ENCODE results near the gene DIAPH2. TPM values are rescaled to one million over a fixed set of nuclear protein-coding genes. Genes with fewer than 3 reads are reported as not detected.

The DIAPH2 gene
- total and polyA plus RNA-seq, 2 of the 13 experiments (the other 11 are each of a cell fraction or from before 2014, with no cell fraction given) = 2.1 to 8.5 TPM

DNA sequence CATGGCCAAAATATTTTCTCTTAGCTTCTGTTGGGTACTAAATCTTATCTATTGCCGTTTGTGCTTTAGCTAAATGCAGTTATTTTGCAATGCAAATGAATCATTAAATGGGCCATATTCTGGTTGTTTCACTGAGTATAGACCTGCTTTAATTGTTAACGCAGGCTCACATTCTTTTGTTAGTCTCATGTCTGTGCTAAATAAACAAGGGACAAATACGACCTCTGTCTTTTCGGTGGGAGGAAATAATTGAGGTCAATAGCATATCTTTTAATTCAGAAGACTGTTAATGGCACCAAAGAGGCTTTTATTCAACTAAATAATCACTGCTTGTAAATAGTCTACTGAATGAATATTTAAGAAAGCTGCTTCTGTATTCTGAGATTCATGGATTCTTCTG is 76.9 kb downstream of the DIAPH2 start (continued):
- TF ChIP-seq ZNF34 (CRISPR knock-in tag; IDR thresholded peaks at IDR 0.05; ENCODE audit: borderline replicate concordance) = no peak
- TF ChIP-seq TSC22D2 (CRISPR knock-in tag; IDR thresholded peaks at IDR 0.05; ENCODE audit: borderline replicate concordance) = no peak
- TF ChIP-seq ADNP (CRISPR knock-in tag; IDR thresholded peaks at IDR 0.05) = no peak
- no peak for TF ChIP-seq TEAD2 (CRISPR knock-in tag; IDR thresholded peaks at IDR 0.05)
- no peak for TF ChIP-seq SMAD9 (CRISPR knock-in tag; IDR thresholded peaks at IDR 0.05)
- no peak for TF ChIP-seq MED8 (CRISPR knock-in tag; IDR thresholded peaks at IDR 0.05; ENCODE audit: insufficient replicate concordance)
- TF ChIP-seq, protein P1, sequence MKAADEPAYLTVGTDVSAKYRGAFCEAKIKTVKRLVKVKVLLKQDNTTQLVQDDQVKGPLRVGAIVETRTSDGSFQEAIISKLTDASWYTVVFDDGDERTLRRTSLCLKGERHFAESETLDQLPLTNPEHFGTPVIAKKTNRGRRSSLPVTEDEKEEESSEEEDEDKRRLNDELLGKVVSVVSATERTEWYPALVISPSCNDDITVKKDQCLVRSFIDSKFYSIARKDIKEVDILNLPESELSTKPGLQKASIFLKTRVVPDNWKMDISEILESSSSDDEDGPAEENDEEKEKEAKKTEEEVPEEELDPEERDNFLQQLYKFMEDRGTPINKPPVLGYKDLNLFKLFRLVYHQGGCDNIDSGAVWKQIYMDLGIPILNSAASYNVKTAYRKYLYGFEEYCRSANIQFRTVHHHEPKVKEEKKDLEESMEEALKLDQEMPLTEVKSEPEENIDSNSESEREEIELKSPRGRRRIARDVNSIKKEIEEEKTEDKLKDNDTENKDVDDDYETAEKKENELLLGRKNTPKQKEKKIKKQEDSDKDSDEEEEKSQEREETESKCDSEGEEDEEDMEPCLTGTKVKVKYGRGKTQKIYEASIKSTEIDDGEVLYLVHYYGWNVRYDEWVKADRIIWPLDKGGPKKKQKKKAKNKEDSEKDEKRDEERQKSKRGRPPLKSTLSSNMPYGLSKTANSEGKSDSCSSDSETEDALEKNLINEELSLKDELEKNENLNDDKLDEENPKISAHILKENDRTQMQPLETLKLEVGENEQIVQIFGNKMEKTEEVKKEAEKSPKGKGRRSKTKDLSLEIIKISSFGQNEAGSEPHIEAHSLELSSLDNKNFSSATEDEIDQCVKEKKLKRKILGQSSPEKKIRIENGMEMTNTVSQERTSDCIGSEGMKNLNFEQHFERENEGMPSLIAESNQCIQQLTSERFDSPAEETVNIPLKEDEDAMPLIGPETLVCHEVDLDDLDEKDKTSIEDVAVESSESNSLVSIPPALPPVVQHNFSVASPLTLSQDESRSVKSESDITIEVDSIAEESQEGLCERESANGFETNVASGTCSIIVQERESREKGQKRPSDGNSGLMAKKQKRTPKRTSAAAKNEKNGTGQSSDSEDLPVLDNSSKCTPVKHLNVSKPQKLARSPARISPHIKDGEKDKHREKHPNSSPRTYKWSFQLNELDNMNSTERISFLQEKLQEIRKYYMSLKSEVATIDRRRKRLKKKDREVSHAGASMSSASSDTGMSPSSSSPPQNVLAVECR (CRISPR knock-in tag; IDR thresholded peaks at IDR 0.05; ENCODE audit: borderline replicate concordance) = no peak
- no peak for TF ChIP-seq MEIS1 (CRISPR knock-in tag; IDR thresholded peaks at IDR 0.05; ENCODE audit: borderline replicate concordance)
- TF ChIP-seq ZNF256 (CRISPR knock-in tag; conservative IDR thresholded peaks at IDR 0.05) = no peak
- no peak for TF ChIP-seq ZNF431 (CRISPR knock-in tag; IDR thresholded peaks at IDR 0.05; ENCODE audit: borderline replicate concordance, low read depth)

DNA sequence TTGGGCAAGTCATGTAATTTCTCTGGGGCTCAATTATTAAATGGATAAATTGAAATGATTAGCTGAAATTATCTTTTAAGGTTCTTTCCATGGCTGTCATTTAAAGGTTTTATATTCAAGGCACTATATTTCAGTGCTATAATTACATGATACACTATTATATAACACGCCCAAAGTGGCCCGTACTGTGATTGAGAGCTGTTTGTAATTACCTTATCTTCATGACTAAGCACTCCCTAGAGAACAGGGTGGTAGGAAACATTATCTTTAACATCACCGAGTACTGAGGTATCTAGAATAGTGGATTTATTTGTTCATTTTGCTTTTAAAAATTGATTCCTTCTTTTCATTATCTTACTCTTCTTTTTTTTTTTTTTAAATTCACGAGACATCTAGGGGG is 79.0 kb downstream of the DIAPH2 start:
- Histone ChIP-seq H2AFZ (ENCODE audit: low read length) (no peak overlapping the region), H3K9ac (ENCODE audit: insufficient read depth, low read depth, low read length) (no peak overlapping the region), H3K27me3 (ENCODE audit: control insufficient read depth in 1 of 2, insufficient read depth in 2 of 2, low read length in 2 of 2) (no peaks in the 10 kb centered on the region), H3K4me3 (replicated peaks in 1 of 3; ENCODE audit: insufficient read depth in 1 of 3, low read depth in 2 of 3, low read length in 3 of 3) (no peak overlapping the region), H4K20me1 (ENCODE audit: insufficient read depth, low read length) (no peaks in the 10 kb centered on the region), H3K36me3 (replicated peaks in 1 of 2; ENCODE audit: control insufficient read depth in 1 of 2, insufficient read depth in 2 of 2, low read length in 2 of 2) (no peaks in the 10 kb centered on the region), H3K4me1 (ENCODE audit: insufficient read depth, low read length) (no peaks in the 10 kb centered on the region), H3K9me3 (ENCODE audit: low read length) (no peaks in the 10 kb centered on the region), H3K79me2 (ENCODE audit: insufficient read depth, low read length) (no peaks in the 10 kb centered on the region), H3K27ac (ENCODE audit: extremely low read length, insufficient read depth, low read length) (no peak overlapping the region), H3K4me2 (ENCODE audit: low read depth, low read length) (no peak overlapping the region)
- ChIA-PET POLR2A (no interaction called here), CTCF (ENCODE audit: low intra/inter-chr PET ratio, low total read pairs) (no interaction called here)
- ATAC-seq (no peak), DNase-seq (ENCODE audit: low spot score) (no peak), FAIRE-seq (no peak)
- WGBS (ENCODE audit: low lambda C conversion rate) = 99% methylated on average over 4 of the region's 4 CpGs
- intact Hi-C loops (cut with micrococcal nuclease; ENCODE audit: unreplicated experiment) = no loop called here
- no TSS peak for BruUV-seq (replicated peaks)
- in situ Hi-C loops (cut with HindIII; ENCODE audit: extremely low pct_ligation_motif_present, low pct_unique_long_range_greater_than_20kb) = no loop called here
- TF ChIP-seq TGIF2 (CRISPR knock-in tag; IDR thresholded peaks at IDR 0.05) (no peak), MED1 (CRISPR knock-in tag; IDR thresholded peaks at IDR 0.05) (no peak), THYN1 (CRISPR knock-in tag; IDR thresholded peaks at IDR 0.05; ENCODE audit: borderline replicate concordance, low read depth) (no peak), KLF15 (CRISPR knock-in tag; IDR thresholded peaks at IDR 0.05; ENCODE audit: borderline replicate concordance) (no peak), ZNF773 (CRISPR knock-in tag; IDR thresholded peaks at IDR 0.05; ENCODE audit: borderline replicate concordance) (no peak)
- TF ChIP-seq, protein P2, sequence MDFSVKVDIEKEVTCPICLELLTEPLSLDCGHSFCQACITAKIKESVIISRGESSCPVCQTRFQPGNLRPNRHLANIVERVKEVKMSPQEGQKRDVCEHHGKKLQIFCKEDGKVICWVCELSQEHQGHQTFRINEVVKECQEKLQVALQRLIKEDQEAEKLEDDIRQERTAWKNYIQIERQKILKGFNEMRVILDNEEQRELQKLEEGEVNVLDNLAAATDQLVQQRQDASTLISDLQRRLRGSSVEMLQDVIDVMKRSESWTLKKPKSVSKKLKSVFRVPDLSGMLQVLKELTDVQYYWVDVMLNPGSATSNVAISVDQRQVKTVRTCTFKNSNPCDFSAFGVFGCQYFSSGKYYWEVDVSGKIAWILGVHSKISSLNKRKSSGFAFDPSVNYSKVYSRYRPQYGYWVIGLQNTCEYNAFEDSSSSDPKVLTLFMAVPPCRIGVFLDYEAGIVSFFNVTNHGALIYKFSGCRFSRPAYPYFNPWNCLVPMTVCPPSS (IDR thresholded peaks at IDR 0.05) = no peak
- TF ChIP-seq, protein P3, sequence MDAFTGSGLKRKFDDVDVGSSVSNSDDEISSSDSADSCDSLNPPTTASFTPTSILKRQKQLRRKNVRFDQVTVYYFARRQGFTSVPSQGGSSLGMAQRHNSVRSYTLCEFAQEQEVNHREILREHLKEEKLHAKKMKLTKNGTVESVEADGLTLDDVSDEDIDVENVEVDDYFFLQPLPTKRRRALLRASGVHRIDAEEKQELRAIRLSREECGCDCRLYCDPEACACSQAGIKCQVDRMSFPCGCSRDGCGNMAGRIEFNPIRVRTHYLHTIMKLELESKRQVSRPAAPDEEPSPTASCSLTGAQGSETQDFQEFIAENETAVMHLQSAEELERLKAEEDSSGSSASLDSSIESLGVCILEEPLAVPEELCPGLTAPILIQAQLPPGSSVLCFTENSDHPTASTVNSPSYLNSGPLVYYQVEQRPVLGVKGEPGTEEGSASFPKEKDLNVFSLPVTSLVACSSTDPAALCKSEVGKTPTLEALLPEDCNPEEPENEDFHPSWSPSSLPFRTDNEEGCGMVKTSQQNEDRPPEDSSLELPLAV (CRISPR knock-in tag; conservative IDR thresholded peaks at IDR 0.05; ENCODE audit: low read depth) = no peak
- TF ChIP-seq, protein P4, sequence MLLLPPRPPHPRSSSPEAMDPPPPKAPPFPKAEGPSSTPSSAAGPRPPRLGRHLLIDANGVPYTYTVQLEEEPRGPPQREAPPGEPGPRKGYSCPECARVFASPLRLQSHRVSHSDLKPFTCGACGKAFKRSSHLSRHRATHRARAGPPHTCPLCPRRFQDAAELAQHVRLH (CRISPR knock-in tag; IDR thresholded peaks at IDR 0.05; ENCODE audit: borderline replicate concordance, low read depth) = no peak

All from HepG2 (cell line).